Gastroesophageal sphincter (tissue), 4 donors: ENCODE data around the gene WDR82. TPM values are rescaled to one million over a fixed set of nuclear protein-coding genes. Genes with fewer than 3 reads are reported as not detected.

ENCODE experiments used
- ATAC-seq: fragments of 150-250 bp; one replicate; pipeline ENCODE4 v1.9.1; 2016; ENCODE audit warnings: mild to moderate bottlenecking, moderate library complexity
- H3K27ac ChIP-seq, 4 donors: fragments of 200-600 bp; sonication (generic) in 3 of 4; 1 replicate in 3 of 4; 2 replicates in 1 of 4; pipeline ENCODE4 v1.5.1; 2016 to 2019
- H3K27me3 ChIP-seq: fragments of 200-600 bp; sonication (generic); one replicate; pipeline ENCODE4 v1.5.1; 2019
- H3K36me3 ChIP-seq, 2 donors: fragments of 200-600 bp; sonication (generic); one replicate each; pipeline ENCODE4 v1.5.1; 2019; ENCODE audit warnings: control low read depth in 1 of 2
- H3K4me1 ChIP-seq, 3 donors: fragments of 200-600 bp; sonication (generic); 1 replicate in 2 of 3; 2 replicates in 1 of 3; pipeline ENCODE4 v1.5.1; 2016 to 2019; ENCODE audit warnings: control low read depth in 2 of 3
- H3K4me3 ChIP-seq, 2 donors: fragments of 200-600 bp; sonication (generic); one replicate each; pipeline ENCODE4 v1.5.1; 2019; ENCODE audit warnings: mild to moderate bottlenecking in 1 of 2, moderate library complexity in 1 of 2
- H3K9me3 ChIP-seq, 3 donors: fragments of 200-600 bp; sonication (generic); one replicate each; pipeline ENCODE4 v1.5.1; 2017 to 2019; ENCODE audit warnings: control low read depth in 2 of 3
- CTCF ChIP-seq, 4 experiments: fragments of 200-600 bp in 2 of 4; fragments of 450-650 bp in 2 of 4; sonication (generic) in 1 of 4; IDR thresholded peaks; one replicate each; pipeline ENCODE4 v1.5.1; 2017 to 2019; ENCODE audit warnings: antibody characterized with exemption in 4 of 4, mild to moderate bottlenecking in 2 of 4, moderate library complexity in 2 of 4
- EP300 ChIP-seq: sonication (generic); formaldehyde crosslinking; IDR thresholded peaks from one replicate; pipeline ENCODE4 v1.6.1; 2017; ENCODE audit warnings: antibody characterized with exemption, mild to moderate bottlenecking
- POLR2A ChIP-seq, 2 donors: fragments of 450-650 bp; IDR thresholded peaks; one replicate each; pipeline ENCODE4 v1.6.1; 2017; ENCODE audit warnings: antibody characterized with exemption in 2 of 2, mild to moderate bottlenecking in 2 of 2, moderate library complexity in 1 of 2
- POLR2AphosphoS5 ChIP-seq: sonication (generic); formaldehyde crosslinking; IDR thresholded peaks from one replicate; pipeline ENCODE4 v1.6.1; 2017; ENCODE audit warnings: antibody characterized with exemption
- WGBS, 2 donors: methylation state at CpG; one replicate each; pipeline ENCODE4 v1.1.5; 2018; ENCODE audit warnings: low coverage in 1 of 2; 5-methylcytosine and 5-hydroxymethylcytosine counted together
- total RNA-seq, 4 donors: library from RNA; depleted of rRNA; stranded (reverse); fragments of >200 nt; gene quantifications; one replicate each; pipeline ENCODE4 v1.1.0, GENCODE V29; 2016

Gene WDR82
- total RNA-seq: 10 to 100 TPM; 63.7 to 92.0 (median 86.7) TPM

DNA sequence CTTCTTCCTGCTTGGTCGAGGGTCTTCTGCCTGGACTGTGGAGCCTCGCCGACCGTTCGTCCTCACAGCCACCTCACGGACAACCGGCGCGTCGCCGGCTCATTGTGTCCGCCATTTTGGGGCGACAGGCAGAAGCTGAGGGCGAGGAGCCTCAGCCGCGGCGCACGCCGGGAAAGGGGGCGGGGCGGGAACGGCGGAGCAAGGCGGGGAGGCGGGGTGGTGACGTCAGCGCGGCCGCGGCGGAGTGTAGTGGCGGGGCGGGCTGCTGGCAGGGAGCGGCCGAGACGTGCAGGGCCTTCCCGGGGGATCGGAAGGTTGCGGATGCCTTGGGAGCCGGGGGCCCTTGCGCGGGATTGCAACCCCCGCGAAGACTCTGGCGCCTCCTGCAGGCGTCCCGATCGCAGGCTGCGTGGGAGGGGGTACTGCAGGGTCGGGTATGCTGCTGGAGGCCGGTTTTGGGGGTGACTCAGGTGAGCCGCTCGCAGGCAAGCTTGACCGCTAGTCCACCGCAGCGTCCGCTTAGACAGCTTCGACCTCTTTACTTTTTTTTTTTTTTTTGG is at the start of gene WDR82:
TSS of gene WDR82 (minus strand) at position 140 of the 560 bp plus-strand sequence. CDS start 288 bp downstream, outside the sequence.
- TF ChIP-seq POLR2A (IDR thresholded peaks at IDR 0.05) (peak; percentile 74 to 79), EP300 (no peak), CTCF (IDR thresholded peaks at IDR 0.05) (peak; percentile 20 to 70 (median 60)), POLR2AphosphoS5 (peak; percentile 82)
- H3K4me1 ChIP-seq: peaks cover 0 to 56% (median 17%) of the 10 kb centered on the region in 3 donors
- no peaks in the 10 kb centered on the region for H3K9me3 ChIP-seq
- H3K27me3 ChIP-seq: no peaks in the 10 kb centered on the region
- peak within 1 kb of the TSS; percentile 92 to 98 (median 97) for H3K27ac ChIP-seq
- peak; percentile 98 for ATAC-seq
- H3K36me3 ChIP-seq: peaks cover 0 to 11% of the 10 kb centered on the region in 2 donors
- 0% methylated on average over 2 to 3 of the region's 58 CpGs for WGBS, 2 donors
- H3K4me3 ChIP-seq: peak within 1 kb of the TSS; percentile 68 to 93

DNA sequence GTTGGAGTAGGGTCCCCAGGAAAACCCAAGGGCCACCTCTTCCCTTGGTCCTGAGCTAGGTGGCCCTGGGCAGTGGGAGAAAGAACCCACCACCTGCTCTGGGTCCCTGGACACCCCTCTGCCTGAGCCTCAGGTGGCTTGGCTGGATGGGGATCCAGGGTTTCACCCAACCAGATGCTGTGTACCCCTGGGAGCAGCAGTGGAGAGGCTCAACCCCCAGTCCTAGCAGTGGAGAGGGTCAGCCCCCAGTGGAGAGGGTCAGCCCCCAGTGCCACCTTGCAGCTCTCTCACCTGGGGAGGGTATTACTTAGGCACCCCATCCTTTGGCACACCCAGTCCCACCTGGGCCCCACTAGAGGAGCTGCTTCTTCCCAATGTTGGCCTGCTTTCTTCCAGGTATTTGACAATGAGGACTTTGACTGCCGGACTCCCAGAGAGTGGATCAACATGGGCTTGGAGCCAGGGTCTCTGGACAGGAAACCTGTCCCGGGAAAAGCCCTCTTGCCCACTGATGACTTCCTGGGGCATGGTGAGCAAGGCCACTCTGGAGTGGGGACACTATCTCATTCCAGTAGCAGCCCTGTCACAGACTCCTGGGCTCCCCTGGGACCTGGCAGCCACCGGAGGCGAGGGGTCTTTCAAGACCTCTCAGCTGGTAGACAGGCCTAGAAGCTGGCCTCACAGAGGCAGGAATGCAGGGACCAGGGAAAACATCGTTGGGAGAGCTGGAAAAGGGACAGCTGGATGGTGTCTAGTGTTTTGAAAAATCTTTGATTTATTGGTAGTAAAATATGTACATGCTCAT is 49.2 kb upstream of the WDR82 start:
- H3K27me3 ChIP-seq: no peaks in the 10 kb centered on the region
- H3K4me1 ChIP-seq: no peaks in the 10 kb centered on the region
- 20 to 63% methylated on average over 1 to 3 of the region's 5 CpGs for WGBS, 2 donors
- H3K27ac ChIP-seq: no peak overlapping the region
- no peak for TF ChIP-seq EP300
- TF ChIP-seq POLR2AphosphoS5: no peak
- TF ChIP-seq CTCF (IDR thresholded peaks at IDR 0.05): no peak
- no peak overlapping the region for H3K4me3 ChIP-seq
- peaks cover 0 to 10% of the 10 kb centered on the region in 2 donors for H3K36me3 ChIP-seq
- no peak for ATAC-seq
- H3K9me3 ChIP-seq: no peaks in the 10 kb centered on the region

- 60 to 100% methylated on average over 1 of the region's 6 CpGs for WGBS, 2 donors
- H3K36me3 ChIP-seq: peaks cover 0 to 2% of the 10 kb centered on the region in 2 donors
- H3K9me3 ChIP-seq: no peaks in the 10 kb centered on the region
- no peak overlapping the region for H3K4me3 ChIP-seq
- H3K27me3 ChIP-seq: no peaks in the 10 kb centered on the region
- no peak overlapping the region for H3K27ac ChIP-seq
- no peak for ATAC-seq
- TF ChIP-seq POLR2A (IDR thresholded peaks at IDR 0.05): no peak
- no peak for TF ChIP-seq POLR2AphosphoS5
- no peak for TF ChIP-seq EP300
- TF ChIP-seq CTCF (IDR thresholded peaks at IDR 0.05): no peak
- no peaks in the 10 kb centered on the region for H3K4me1 ChIP-seq
Observed at GRCh38 chr3:52326976-52327375, 48.5 kb upstream of the WDR82 start.

GRCh38 chr3:52325686-52326085 is 47.2 kb upstream of the WDR82 start:
- Histone ChIP-seq H3K36me3 (no peaks in the 10 kb centered on the region), H3K4me3 (no peak overlapping the region), H3K27ac (no peak overlapping the region), H3K27me3 (no peaks in the 10 kb centered on the region), H3K4me1 (no peaks in the 10 kb centered on the region), H3K9me3 (no peaks in the 10 kb centered on the region)
- no peak for TF ChIP-seq CTCF (IDR thresholded peaks at IDR 0.05)
- TF ChIP-seq POLR2A (IDR thresholded peaks at IDR 0.05): no peak
- TF ChIP-seq EP300: no peak
- TF ChIP-seq POLR2AphosphoS5: no peak
- ATAC-seq: no peak

DNA sequence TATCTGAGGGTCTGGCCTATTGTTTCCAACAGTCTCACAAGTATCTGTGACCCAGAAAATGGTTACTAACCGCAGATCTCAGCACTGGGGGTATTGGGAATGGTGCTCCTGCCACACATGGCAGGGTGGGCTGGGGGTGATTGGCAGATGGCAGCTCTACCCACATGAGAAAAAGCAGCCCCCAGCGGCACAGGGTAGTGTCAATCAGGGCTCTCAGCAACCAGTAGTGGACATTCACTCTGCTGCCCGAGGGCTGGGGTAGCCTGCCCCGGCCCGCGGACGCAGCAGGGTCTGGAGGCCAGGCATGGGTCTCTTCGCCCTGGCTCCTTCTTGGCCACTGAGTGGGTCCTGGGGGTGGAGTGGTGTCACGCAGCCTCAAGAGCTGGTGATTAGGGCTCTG is 46.2 kb upstream of the WDR82 start:
- Histone ChIP-seq H3K27me3 (no peaks in the 10 kb centered on the region), H3K4me1 (no peaks in the 10 kb centered on the region), H3K36me3 (peaks cover 0 to 4% of the 10 kb centered on the region in 2 donors), H3K4me3 (no peak overlapping the region), H3K27ac (no peak overlapping the region), H3K9me3 (no peaks in the 10 kb centered on the region)
- WGBS, 2 donors: 90% methylated on average over 2 of the region's 9 CpGs; no CpG with 5 or more reads in 1 of the 2 donors
- no peak for TF ChIP-seq POLR2A (IDR thresholded peaks at IDR 0.05)
- TF ChIP-seq POLR2AphosphoS5: no peak
- TF ChIP-seq EP300: no peak
- no peak for ATAC-seq
